ENCODE results near the gene NCAPG2.

Gene NCAPG2

DNA sequence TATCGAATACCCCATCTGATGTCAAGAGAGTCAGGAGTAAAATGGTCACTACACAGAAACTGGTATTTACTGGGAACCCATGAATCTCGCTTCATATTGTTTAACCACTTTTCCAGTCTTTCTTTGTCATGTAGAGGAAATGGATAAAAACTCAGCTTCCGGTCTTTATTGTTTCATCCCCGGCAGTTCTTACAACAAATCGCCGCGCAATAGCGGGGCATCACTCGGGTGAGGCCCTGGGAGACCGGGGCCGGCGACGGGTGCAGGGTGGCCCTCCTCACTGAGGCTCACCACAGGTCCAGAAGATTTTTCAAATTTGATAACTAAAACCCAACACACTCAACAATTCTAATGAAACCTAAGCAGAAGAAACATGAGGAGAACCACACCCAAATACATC is 81.4 kb downstream of the NCAPG2 start:
- DNase-seq: no peak

DNA sequence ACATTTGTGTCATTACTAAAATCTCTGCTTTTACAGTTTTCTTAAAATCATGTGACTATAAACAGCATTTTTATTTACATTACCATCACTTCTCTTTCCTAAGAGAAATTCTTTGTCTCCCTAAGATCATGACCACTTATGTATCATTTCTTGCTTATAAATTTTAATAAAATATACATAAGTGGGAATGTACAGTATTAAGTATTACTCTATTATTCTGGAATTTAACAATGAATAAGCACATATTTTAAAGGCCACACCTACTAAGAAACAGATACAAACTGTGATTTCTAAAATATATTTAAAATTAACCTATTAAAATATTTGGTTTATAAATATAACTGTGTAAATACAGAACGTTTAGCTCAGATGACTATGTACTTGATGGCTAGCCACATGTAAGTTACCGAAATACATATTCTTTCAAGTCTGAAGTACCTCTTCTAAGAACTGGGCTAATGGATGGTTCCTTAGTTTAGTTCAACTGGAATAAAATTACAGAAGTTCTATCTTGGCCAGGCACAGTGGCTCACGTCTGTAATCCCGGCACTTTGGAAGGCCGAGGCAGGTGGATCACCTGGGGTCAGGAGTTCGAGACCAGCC is 83.7 kb downstream of the NCAPG2 start:
- no peak for DNase-seq

DNA sequence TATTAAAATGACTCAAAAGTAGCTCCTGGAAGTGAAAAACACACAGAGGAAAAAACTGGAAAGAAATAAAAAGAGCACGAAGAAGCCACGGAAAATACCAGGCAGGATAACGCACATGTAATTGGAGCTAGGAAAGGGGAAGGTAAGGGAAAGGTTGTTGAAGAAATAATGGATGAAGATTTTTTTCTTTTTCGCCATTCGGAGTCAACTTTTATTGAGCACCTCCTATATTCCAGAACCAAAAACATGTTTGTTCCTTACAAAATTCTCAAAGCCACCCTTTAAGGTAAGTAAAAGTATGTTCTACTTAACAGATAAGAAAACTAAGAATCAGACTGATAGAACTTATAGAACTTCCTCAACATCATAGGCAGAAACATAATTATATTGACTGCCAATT is 84.2 kb downstream of the NCAPG2 start:
- DNase-seq: no peak

DNA sequence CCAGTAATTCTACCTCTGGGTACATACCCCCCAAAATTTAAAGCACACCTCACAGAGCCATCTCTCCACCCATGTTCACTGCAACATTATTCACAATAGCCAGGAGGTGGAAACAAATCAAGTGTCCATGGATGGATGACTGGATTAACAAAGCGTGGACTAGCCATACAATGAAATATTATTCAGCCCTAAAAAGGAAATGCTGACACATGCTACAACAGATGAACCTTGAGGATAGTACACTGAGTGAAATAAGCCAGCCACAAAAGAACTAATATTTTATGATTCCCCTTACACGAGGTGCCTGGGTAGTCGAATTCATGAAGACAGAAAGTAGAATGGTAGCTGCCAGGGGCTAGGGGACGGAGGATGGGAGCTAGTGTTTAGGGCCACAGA is 85.9 kb downstream of the NCAPG2 start:
- DNase-seq: no peak

DNA sequence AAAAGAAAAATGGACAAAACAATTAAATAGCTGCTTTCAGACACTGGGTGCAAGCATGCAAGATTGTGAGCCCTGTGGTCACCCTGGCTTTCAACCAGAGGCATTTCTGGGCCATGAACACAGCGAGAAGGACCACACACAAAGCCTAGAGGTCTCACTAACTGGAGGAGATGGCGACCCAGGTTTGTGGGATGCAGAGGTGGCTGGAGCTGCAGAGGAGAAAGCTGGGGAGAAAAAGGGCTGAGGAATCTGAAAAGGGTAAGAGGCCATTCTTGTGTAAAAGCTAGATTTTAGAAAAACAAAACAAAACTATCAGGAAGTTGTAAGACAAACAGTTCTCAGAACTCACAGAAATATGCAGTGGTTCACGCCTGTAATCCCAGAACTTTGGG is 86.9 kb downstream of the NCAPG2 start:
- no peak for DNase-seq

DNA sequence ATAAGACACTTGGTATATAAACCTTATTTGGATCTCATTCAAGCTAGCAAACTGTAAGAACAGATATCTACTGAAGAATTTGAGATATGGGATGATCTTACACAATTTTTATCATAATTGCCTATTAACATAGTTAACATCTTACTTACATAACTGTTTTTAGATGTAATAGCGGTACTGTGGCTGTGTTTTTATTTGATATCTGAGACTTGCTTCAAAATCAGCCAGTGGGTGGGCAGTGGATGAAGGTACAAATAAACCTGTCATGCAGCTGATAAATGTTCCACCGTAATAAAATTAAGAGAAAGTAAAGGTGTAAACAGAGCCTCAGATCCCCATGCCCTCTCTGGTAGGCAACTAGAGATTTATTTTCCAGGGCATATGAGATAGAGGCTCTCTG is 88.6 kb downstream of the NCAPG2 start:
- DNase-seq: no peak

DNA sequence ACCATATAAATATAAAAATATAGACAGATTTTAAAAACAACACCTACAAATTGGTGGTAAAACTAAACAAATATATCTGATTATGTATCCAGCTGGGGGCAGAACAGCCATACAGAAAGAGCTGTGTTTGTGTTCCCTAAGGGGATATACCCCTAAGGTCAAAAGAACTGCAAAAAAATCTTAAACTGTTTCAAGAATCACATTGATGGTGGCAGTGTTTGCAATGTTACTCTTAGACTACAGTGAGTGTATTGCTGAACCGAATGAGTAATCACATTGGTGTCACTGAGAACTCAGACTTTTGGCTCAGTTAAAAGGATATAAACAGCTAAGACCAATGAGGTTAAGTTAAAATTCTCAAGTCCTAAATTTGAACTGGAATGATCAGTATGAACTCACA is 89.9 kb downstream of the NCAPG2 start:
- no peak for DNase-seq

DNA sequence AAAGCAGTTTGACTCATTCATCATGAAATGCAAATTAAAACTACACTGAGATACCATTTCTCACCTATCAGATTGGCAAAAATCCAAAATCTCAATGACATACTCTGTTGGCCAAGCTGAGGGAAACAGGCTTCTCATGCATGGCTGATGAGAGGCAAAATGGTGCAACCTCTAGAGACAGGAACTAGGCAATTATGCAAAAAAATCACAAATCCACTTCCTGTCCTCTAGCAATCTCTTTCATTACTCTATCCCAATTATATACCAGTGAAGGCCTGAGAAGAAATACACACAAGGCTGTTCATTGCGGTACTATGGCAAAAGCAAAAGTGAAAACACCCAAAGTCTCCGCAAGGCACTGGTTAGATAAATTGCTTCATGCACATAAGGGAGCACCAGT is 91.1 kb downstream of the NCAPG2 start:
- no peak for DNase-seq

DNA sequence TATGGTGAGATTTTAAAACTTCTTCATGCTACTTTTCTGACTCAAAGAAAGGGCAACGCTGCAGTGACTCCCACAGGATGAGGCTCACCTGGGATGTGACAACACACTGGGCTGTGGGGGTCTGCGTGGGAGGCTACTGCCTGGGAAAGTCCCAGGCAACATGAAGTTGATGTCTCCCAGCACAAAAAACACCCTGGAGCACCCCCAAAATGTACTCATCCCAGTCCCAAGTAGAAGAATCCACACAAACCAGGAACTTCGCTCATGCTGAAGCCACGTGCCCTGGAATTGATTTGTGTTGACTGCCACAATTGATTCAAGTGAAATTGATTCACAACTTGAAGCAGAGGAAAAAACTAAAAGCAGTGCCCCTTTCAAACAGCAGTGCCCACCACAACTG is 92.1 kb downstream of the NCAPG2 start:
- DNase-seq: no peak

DNA sequence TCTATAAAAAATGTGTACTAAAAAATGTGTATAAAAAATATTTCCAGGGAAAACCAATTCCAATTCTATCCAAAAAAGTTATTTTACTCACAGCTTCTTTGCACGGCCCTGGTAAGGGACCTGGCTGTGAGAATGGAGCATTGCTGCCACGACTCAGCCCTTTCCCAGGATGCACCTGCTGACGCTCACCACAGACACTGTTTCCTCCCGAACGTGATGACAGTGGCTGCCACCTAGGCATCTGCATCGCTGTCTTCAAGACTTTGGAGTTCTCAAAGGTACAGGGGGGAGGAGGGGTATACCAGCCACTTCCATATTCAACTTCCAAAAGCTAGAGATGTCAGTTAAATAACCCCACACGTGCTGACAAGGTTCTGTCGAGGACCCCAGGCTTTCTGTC is 93.1 kb downstream of the NCAPG2 start:
- DNase-seq: no peak

DNA sequence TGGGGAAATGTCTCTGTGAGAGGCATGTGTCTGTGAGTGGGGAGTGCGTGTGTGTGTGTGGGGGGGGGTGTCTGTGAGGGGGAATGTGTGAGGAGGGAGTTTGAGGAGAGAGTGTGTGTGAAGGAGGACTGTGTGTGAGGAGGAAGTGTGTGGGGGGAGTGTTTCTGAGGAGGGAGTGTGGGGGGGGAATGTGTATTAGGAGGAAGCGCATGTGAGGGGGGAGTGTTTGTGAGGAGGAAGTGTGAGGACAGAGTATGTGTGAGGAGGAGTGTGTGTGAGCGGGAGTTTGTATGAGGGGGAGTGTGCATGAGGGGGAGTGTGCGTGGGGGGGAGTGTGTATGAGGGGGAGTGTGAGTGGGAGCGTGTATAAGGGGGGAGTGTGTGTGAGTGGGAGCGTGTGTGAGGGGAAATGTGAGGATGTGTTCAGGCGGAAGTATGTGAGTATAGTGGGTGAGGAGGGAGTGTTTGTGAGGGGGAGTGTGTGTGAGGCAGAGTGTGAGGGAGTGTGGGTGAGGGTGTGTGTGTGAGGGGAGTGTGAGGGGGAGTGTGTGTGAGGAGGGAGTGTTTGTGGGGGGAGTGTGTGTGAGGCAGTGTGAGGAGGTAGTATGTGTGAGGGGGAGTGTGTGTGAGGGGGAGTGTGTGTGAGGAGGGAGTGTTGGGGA is 95.2 kb downstream of the NCAPG2 start:
- DNase-seq: no peak

DNA sequence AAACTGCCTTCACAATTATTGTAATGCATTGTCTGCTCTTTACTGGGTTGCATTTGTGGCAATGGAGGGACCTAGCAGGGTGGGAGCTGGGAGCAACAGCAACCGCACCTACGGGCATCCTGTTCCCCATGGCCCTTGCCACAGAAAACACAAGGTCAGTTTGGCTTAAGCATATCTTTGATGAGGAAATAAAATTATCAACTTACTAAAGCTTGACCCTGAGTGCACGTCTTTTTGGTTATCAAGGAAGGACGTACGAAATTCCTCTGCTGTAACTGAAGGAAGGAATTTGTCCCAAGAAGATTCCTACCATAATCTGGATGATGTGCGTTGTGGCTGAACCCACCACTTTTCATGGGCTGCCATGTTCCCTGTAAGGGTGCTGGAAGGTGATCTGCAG is 97.0 kb downstream of the NCAPG2 start:
- DNase-seq: no peak

DNA sequence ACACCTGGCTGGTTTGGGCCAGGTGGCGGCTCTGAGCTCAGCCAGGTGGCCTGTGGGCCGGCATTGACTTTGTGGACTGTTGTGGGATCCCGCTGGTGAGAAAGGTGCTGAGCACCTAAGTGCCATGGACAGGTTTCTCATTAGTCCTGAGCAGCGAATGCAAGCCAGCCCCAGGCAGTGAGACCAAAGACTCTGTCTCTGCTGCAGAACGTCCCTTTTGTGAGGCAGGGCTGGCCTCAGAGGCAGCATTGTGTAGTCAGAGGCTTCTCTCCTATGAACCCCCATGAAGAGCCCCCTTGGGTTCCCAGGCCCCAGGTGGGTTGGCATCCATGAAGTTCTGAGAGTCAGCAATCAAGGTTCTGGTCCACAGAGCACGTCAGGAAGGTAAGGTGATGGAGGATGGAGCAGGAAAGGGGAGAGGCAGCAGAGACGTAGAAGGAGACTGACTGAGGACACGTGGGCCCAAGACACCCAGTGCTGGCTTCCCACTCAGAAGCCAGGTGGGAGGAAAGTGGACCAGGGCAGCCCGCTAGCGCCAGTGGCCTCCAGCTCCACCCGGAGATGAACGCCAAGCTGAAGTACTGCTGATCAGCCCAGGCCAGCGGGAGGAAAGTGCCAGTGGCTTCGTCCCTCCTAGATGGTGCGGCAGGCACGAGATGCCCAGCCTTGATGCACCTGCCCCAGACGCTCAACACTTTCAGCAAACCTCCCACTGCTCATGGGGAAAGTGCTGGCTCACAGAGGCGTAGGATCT is 97.8 kb downstream of the NCAPG2 start:
- no peak for DNase-seq

DNA sequence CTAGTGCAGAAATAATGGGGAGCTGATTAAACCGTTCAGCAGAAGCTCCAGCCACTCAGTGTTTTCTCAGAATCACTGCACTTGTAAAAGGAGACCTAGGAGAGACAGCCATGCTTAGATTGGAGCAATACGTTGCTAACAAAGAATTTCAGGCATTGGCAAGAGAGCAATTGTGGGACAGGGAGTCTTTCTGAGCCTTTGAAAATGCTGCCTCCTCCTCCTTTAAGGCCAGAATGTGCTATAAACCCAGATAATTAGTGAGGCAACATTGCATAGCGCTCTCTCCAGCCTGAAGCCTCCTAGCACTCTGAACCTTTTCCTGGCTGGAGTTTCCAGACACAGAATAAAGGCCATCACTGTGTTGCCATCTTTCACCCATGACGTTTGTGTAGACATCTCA is 98.5 kb downstream of the NCAPG2 start:
- no peak for DNase-seq

DNA sequence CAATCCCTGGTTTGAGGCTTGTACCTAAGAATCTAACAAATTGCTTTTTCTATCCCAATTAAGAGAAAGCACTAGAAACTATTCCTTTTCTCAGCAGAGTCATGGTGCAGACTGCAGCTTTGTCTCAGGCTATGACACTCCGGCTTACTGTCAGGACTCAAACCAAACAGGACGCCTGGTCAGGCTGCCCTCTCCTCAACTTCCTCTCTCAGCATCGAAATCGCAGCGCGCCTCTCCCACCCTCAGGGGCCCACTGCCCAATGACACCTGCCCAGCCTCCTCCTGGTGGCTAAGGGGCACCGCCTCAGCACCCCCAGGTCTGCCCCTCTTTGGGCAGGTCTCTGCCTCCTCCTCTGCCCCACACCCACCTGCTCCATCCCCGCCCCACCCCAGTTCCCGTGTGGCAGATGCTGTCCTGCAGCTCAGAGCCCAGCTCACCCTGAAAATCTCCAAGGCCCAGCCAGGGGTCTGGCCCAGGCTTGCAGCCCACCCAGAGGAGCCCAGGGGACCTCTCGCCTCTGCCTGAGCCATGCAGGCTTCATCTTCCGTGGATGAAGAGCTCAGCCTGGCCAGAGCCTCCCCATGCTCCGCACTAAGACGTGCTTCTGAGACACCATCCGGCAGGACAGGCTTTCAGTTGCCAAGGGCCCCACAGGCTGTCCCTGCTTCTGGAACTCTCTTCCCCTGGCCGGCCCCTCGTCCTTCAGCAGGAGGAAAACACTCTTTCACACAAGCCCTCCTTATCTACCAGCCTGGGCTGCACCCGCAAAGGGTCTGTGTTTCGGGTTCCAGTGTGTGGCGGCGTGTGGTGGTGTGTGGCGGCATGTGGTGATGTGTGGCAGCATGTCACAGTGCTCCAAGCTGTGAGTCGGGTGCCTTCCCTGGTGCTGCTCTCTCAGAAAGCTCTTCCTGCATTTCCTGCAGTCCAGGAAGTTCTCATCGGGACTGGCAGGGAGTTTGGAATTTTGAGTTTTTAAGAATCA is 100.5 kb downstream of the NCAPG2 start:
- no peak for DNase-seq

DNA sequence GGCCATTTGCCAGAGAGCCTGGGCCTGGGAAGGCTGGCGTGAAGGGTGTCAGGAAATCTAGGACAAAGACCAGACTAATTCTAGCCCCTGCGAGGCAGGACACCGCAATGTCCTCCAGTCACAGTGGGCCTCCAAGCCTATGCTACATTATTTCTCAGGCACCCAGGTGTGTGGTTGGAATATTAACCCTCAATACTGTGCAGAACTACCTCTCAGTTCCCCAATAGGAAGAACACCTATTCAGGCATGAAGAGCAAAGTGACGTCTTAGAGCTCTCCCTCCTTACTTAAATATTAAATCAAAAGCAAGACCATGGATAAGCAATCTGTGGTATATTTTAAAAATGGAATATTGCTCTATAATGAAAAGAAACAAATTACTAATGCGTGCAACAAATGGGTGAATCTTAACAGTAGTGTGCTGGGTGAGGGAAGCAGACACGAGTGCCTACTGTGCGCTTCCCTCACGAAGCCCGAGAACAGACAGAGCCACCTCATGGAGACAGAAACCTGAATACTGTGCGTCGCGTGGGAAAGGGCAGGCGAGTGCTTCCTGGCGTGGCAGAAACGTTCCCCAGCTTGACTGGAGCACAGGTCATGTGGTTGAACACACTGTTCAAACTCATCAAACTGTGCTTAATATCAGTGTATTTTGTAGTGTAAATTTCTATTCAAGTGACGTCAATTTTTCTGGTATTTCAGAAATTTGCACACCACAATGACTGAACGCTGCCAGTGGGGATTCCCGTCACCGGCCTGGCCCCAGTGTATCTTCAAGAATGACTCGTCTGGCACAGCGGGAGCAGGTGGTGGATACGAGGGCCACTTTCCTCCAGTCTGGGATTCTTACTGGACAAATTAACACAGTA is 101.5 kb downstream of the NCAPG2 start:
- DNase-seq: no peak

DNA sequence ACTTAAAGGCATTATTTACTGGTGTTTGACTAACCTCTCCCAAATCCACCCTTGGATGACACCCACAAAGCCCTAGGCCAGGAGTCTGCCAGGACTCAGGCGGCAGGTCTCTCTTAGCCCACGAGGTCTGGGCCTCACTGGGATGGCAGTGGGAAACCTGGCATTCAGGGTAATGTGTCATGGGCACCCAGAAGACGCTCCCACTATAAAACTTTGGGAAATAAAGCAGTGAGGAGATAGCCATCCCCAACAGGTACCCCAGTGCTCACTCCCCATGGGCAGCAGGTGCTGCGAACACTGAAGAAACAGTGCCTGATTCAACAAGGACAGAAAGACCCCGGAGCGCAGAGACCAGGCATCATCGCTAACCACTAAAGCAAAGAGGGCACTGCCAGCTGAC is 102.6 kb downstream of the NCAPG2 start:
- DNase-seq: no peak

DNA sequence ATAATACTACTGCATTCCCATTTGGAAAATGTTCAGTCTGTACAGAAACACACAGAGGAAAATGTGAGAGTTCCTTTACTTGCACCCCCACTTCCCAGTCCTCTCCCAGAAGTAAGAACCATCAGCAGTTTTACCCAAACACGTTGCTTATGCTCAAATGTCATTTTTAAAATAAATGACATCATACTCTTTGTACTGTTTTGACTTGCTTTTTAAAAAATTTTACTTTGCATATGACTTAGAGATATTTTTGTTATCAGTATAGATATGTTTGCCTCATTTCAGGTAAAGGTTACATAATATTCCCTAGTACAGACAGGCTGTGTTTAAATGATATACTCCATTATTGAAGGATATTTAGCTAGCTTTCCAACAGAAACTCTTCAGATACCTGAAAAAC is 103.5 kb downstream of the NCAPG2 start:
- no peak for DNase-seq

DNA sequence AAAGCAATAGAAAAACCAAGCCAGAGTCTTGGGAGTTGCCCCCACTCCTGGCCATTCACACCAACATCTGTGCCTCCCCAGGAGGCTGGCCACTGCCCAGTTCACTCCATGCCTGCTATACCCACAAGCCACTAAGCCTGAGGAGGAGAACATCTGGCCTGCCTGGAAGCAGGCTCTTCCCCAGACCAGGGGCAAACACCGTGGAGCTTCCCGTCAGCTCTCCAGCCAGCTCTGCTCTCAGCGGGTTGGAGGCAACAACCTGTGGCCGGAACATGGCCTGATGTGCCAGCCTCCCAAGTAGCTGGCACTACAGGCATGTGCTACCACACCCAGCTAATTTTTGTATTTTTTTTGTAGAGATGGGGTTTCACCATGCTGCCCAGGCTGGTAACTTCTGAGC is 107.9 kb downstream of the NCAPG2 start:
- no peak for DNase-seq

DNA sequence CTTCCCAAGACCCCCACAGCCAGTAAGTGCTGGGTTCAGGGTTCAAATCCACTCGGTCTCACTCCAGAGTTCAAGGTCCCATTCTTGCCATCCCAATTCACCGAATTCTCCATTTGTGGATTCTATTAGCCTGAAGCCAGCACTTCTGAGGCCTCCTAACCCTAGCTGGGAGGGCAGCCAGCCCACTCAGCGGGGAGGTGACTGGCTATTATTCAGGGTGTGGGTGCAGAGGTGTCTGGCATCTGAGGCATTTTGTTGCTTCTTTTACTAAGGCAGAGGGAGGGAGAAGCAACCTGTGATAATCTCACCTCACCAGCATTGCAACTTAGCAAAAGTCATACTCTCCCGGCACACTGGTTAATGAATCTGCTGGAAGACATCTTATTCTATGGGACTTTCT is 108.3 kb downstream of the NCAPG2 start:
- no peak for DNase-seq

DNA sequence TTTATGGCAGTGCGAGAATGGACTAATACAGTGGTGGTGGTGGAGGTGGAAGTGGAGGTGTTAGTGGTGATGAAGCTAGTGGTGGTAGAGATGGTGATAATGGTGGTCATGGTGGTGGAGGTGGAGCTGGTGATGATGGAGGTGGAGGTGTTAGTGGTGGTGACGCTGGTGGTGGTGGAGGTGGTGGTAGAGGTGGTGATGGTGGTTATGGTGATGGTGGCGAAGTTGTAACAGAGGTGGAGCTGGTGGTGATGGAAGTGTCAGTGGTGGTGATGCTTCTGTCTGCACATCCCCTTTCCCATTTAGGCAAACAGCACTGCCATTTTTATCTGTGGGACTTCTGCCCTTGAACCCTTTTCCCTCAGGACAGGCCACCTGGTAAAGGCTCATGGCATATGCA is 109.5 kb downstream of the NCAPG2 start:
- no peak for DNase-seq

DNA sequence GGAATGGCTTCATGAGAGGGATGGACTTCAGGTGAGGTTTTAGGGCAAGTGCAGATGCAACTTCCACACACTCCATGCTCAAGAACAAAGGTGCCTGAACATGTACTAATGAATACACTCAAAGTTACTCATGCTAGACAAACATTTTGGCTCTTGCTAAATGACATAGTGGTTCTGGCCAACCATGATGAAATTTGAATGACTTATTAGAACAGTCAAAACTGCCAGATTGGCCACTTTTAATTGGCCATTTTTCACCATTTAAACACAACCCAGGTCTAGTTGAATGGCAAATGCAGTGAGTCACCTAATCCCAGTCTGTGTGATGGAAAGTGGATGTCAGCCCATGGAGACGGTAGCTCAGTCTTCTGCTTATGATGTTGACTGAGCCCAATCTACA is 112.1 kb downstream of the NCAPG2 start:
- DNase-seq: no peak

Measured in GDM1 (cell line).